SK-N-SH treated with all-trans-retinoic acid at 6 μM for 48 hours (cell line): ENCODE data around the gene DNAJA1.

Experiments
- ATAC-seq: fragments of 200-7000 bp; cut with Tn5 transposase; 3 replicates; pipeline ENCODE4 v1.9.1; 2020; ENCODE audit warnings: mild to moderate bottlenecking, moderate library complexity
- ARNTL ChIP-seq: fragments of 450-650 bp; formaldehyde crosslinking; IDR thresholded peaks from 2 replicates; pipeline ENCODE4 v1.5.0; 2020; ENCODE audit warnings: low read depth, mild to moderate bottlenecking, moderate library complexity, borderline replicate concordance
- BACH2 ChIP-seq: fragments of 250-450 bp; sonication (Bioruptor Pico); IDR thresholded peaks from 2 replicates; pipeline ENCODE4 v1.9.0; 2021; ENCODE audit warnings: mild to moderate bottlenecking, borderline replicate concordance
- CSDC2 ChIP-seq: fragments of 250-450 bp; sonication (Bioruptor Pico); IDR thresholded peaks from 2 replicates; pipeline ENCODE4 v1.5.0; 2020; ENCODE audit warnings: mild to moderate bottlenecking, moderate library complexity
- CSRNP3 ChIP-seq: fragments of 250-450 bp; sonication (Bioruptor Pico); IDR thresholded peaks from 2 replicates; pipeline ENCODE4 v1.5.1; 2021; ENCODE audit warnings: mild to moderate bottlenecking, moderate library complexity
- ESRRG ChIP-seq: fragments of 250-450 bp; sonication (Bioruptor Pico); IDR thresholded peaks from 2 replicates; pipeline ENCODE4 v1.6.1; 2021; ENCODE audit warnings: mild to moderate bottlenecking
- GLIS3 ChIP-seq: fragments of 250-450 bp; sonication (Bioruptor Pico); IDR thresholded peaks from 2 replicates; pipeline ENCODE4 v1.5.0; 2020; ENCODE audit warnings: mild to moderate bottlenecking, moderate library complexity
- ISL1 ChIP-seq: fragments of 250-450 bp; sonication (Bioruptor Pico); IDR thresholded peaks from 2 replicates; pipeline ENCODE4 v2.1.2; 2022; ENCODE audit warnings: mild to moderate bottlenecking, moderate library complexity
- OSR1 ChIP-seq: fragments of 250-450 bp; sonication (Bioruptor Pico); IDR thresholded peaks from 2 replicates; pipeline ENCODE4 v1.8.0; 2022; ENCODE audit warnings: moderate library complexity, mild to moderate bottlenecking, inconsistent platforms
- PATZ1 ChIP-seq: fragments of 250-450 bp; sonication (Bioruptor Pico); IDR thresholded peaks from 2 replicates; pipeline ENCODE4 v1.8.0; 2020; ENCODE audit warnings: mild to moderate bottlenecking, moderate library complexity, borderline replicate concordance
- POU6F1 ChIP-seq: fragments of 250-450 bp; sonication (Bioruptor Pico); IDR thresholded peaks from 2 replicates; pipeline ENCODE4 v1.8.0; 2021; ENCODE audit warnings: low read depth, mild to moderate bottlenecking, moderate library complexity, borderline replicate concordance
- PPARA ChIP-seq: fragments of 250-450 bp; sonication (Bioruptor Pico); IDR thresholded peaks from 2 replicates; pipeline ENCODE4 v1.5.0; 2020; ENCODE audit warnings: mild to moderate bottlenecking, borderline replicate concordance
- RARB ChIP-seq: fragments of 250-450 bp; sonication (Bioruptor Pico); IDR thresholded peaks from 2 replicates; pipeline ENCODE4 v1.8.0; 2021; ENCODE audit warnings: mild to moderate bottlenecking, moderate library complexity
- SNAI2 ChIP-seq: fragments of 250-450 bp; sonication (Bioruptor Pico); IDR thresholded peaks from 2 replicates; pipeline ENCODE4 v1.5.0; 2020; ENCODE audit warnings: mild to moderate bottlenecking, moderate library complexity
- TCF4 ChIP-seq: fragments of 250-450 bp; sonication (Bioruptor Pico); IDR thresholded peaks from 2 replicates; pipeline ENCODE4 v1.8.0; 2021; ENCODE audit warnings: mild to moderate bottlenecking, moderate library complexity, borderline replicate concordance
- TOX ChIP-seq: fragments of 250-450 bp; sonication (Bioruptor Pico); IDR thresholded peaks from 2 replicates; pipeline ENCODE4 v1.8.0; 2021; ENCODE audit warnings: mild to moderate bottlenecking, moderate library complexity, borderline replicate concordance
- TSHZ2 ChIP-seq: fragments of 250-450 bp; sonication (Bioruptor Pico); IDR thresholded peaks from 2 replicates; pipeline ENCODE4 v1.5.0; 2020; ENCODE audit warnings: mild to moderate bottlenecking, moderate library complexity
- ZFP30 ChIP-seq: fragments of 450-650 bp; formaldehyde crosslinking; IDR thresholded peaks from 2 replicates; pipeline ENCODE4 v1.5.0; 2022; ENCODE audit warnings: mild to moderate bottlenecking, moderate library complexity
- ZNF565 ChIP-seq: fragments of 450-650 bp; formaldehyde crosslinking; conservative IDR thresholded peaks from 2 replicates; pipeline ENCODE4 v1.5.0; 2020; ENCODE audit warnings: low read depth, mild to moderate bottlenecking, moderate library complexity
- ZNF70 ChIP-seq: fragments of 450-650 bp; formaldehyde crosslinking; IDR thresholded peaks from 2 replicates; pipeline ENCODE4 v1.5.0; 2020; ENCODE audit warnings: mild to moderate bottlenecking, moderate library complexity
- ZNF8 ChIP-seq: fragments of 450-650 bp; formaldehyde crosslinking; IDR thresholded peaks from 2 replicates; pipeline ENCODE4 v1.5.0; 2020; ENCODE audit warnings: mild to moderate bottlenecking, moderate library complexity

Gene DNAJA1

GRCh38 chr9:33049680-33050361, 24.7 kb downstream of the DNAJA1 start:
- TF ChIP-seq CSRNP3 (CRISPR knock-in tag): no peak
- no peak for TF ChIP-seq RARB (CRISPR knock-in tag)
- TF ChIP-seq ZFP30 (CRISPR knock-in tag): no peak
- TF ChIP-seq GLIS3: no peak
- TF ChIP-seq ZNF565 (CRISPR knock-in tag): no peak
- no peak for TF ChIP-seq TOX (CRISPR knock-in tag)
- no peak for TF ChIP-seq BACH2 (CRISPR knock-in tag)
- TF ChIP-seq ESRRG (CRISPR knock-in tag): no peak
- no peak for TF ChIP-seq PATZ1 (CRISPR knock-in tag)
- no peak for TF ChIP-seq ZNF70 (CRISPR knock-in tag)
- TF ChIP-seq PPARA (CRISPR knock-in tag): no peak
- TF ChIP-seq TCF4 (CRISPR knock-in tag): no peak
- TF ChIP-seq ZNF8: no peak
- no peak for TF ChIP-seq OSR1
- no peak for ATAC-seq

GRCh38 chr9:33051144-33051543, 26.1 kb downstream of the DNAJA1 start:
- ATAC-seq: no peak
- no peak for TF ChIP-seq BACH2 (CRISPR knock-in tag)
- TF ChIP-seq RARB (CRISPR knock-in tag): no peak
- no peak for TF ChIP-seq TSHZ2 (CRISPR knock-in tag)
- no peak for TF ChIP-seq TOX (CRISPR knock-in tag)

GRCh38 chr9:33065157-33066076, 40.3 kb downstream of the DNAJA1 start:
- ATAC-seq: no peak
- TF ChIP-seq TSHZ2 (CRISPR knock-in tag) (no peak), ISL1 (CRISPR knock-in tag) (no peak), ESRRG (CRISPR knock-in tag) (no peak), ZNF70 (CRISPR knock-in tag) (no peak), TOX (CRISPR knock-in tag) (no peak), ZFP30 (CRISPR knock-in tag) (no peak), OSR1 (no peak), CSRNP3 (CRISPR knock-in tag) (no peak), SNAI2 (CRISPR knock-in tag) (no peak), POU6F1 (CRISPR knock-in tag) (no peak), PPARA (CRISPR knock-in tag) (no peak), CSDC2 (CRISPR knock-in tag) (no peak), ARNTL (CRISPR knock-in tag) (no peak)
